Ovary (tissue), 3 donors: ENCODE data around the gene PRRT2.

Experiments
- CTCF ChIP-seq, 3 donors: fragments of 450-650 bp in 2 of 3; fragments of 200-600 bp in 1 of 3; IDR thresholded peaks; one replicate each; pipeline versions ENCODE4 v1.5.1 to v1.8.0; 2016 to 2022; ENCODE audit warnings: antibody characterized with exemption in 3 of 3, mild to moderate bottlenecking in 1 of 3
- EP300 ChIP-seq: sonication (generic); formaldehyde crosslinking; IDR thresholded peaks from one replicate; pipeline ENCODE4 v1.6.1; 2017; ENCODE audit warnings: antibody characterized with exemption
- donor health status: DM: no; HTN: no; CAD: no.

GRCh38 chr16:29774730-29775129 is 37.3 kb upstream of the PRRT2 start:
- TF ChIP-seq CTCF (IDR thresholded peaks at IDR 0.05) (no peak), EP300 (no peak)
